Loucy (cell line): ENCODE data around the gene HEPHL1.

Experiments
- EZH2phosphoT487 ChIP-seq: fragments of 200-600 bp; IDR thresholded peaks from 2 replicates; pipeline ENCODE4 v1.6.1; 2018; ENCODE audit warnings: antibody characterized with exemption, mild to moderate bottlenecking, moderate library complexity, borderline replicate concordance
- TF ChIP-seq, protein P1 (sequence below): fragments of 200-600 bp; sonication (generic); conservative IDR thresholded peaks from 2 replicates; pipeline ENCODE4 v1.5.1; 2014; ENCODE audit warnings: mild to moderate bottlenecking, antibody characterized with exemption, low read length

DNA sequence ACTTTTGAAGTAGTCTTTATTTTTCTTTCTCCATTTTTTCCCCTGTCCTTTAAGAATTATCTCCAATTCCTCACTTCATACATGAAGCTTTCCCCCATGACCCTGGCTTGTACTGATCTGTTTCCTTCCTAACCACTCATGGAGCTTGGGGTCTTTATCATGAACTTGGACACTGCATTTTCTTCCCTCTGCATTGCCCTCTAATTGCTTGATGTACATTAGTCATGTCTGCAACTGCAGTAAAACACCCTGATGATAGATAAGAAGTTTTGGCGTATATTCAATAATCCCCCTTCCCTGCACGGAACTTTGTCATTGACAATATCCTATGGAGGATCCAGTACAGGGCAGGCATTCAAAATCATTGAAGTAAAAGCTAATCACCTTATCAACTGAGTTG lies 3.4 kb downstream of the HEPHL1 start:
- no peak for TF ChIP-seq EZH2phosphoT487
- TF ChIP-seq, protein P1, sequence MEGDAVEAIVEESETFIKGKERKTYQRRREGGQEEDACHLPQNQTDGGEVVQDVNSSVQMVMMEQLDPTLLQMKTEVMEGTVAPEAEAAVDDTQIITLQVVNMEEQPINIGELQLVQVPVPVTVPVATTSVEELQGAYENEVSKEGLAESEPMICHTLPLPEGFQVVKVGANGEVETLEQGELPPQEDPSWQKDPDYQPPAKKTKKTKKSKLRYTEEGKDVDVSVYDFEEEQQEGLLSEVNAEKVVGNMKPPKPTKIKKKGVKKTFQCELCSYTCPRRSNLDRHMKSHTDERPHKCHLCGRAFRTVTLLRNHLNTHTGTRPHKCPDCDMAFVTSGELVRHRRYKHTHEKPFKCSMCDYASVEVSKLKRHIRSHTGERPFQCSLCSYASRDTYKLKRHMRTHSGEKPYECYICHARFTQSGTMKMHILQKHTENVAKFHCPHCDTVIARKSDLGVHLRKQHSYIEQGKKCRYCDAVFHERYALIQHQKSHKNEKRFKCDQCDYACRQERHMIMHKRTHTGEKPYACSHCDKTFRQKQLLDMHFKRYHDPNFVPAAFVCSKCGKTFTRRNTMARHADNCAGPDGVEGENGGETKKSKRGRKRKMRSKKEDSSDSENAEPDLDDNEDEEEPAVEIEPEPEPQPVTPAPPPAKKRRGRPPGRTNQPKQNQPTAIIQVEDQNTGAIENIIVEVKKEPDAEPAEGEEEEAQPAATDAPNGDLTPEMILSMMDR: no peak
